Measurements from ENCODE around the gene URB1. TPM values are rescaled to one million over a fixed set of nuclear protein-coding genes. Genes with fewer than 3 reads are reported as not detected.

The URB1 gene
- total and polyA plus RNA-seq, 2 experiments from 2014 or later, result 3.4 to 10.1 TPM

GRCh38 chr21:32329331-32329730, 63.5 kb downstream of the URB1 start:
- H3K9me2 ChIP-seq (replicated peaks; ENCODE audit: insufficient read depth), result no peaks in the 10 kb centered on the region
- no peak overlapping the region for H2AFZ ChIP-seq
- no peak overlapping the region for H3K4me3 ChIP-seq
- H3K79me2 ChIP-seq, result no peaks in the 10 kb centered on the region
- no peak overlapping the region for H3K4me2 ChIP-seq
- TF ChIP-seq EZH2 (IDR thresholded peaks at IDR 0.05; ENCODE audit: borderline replicate concordance), result no peak
- no peak for TF ChIP-seq CTCF (IDR thresholded peaks at IDR 0.05; ENCODE audit: poor library complexity)
- TF ChIP-seq EZH2phosphoT487 (IDR thresholded peaks at IDR 0.05; ENCODE audit: low read depth, severe bottlenecking, unreplicated experiment), result no peak
- H3K27ac ChIP-seq, result no peak overlapping the region
- WGBS (ENCODE audit: low lambda C conversion rate, missing lambda C conversion rate), result 89% methylated on average over 2 of the region's 2 CpGs
- H4K20me1 ChIP-seq (ENCODE audit: insufficient read depth, poor library complexity, severe bottlenecking), result no peaks in the 10 kb centered on the region
- no peak for DNase-seq (ENCODE audit: low spot score)
- no peaks in the 10 kb centered on the region for H3K36me3 ChIP-seq (replicated peaks; ENCODE audit: insufficient read depth, low read depth)
- no peaks in the 10 kb centered on the region for H3K27me3 ChIP-seq
- H3K9me3 ChIP-seq (ENCODE audit: low read depth), result no peaks in the 10 kb centered on the region
- no peaks in the 10 kb centered on the region for H3K4me1 ChIP-seq (ENCODE audit: insufficient read depth)

GRCh38 chr21:32328595-32328994, 64.2 kb downstream of the URB1 start:
- no peaks in the 10 kb centered on the region for H3K9me3 ChIP-seq (ENCODE audit: low read depth)
- H4K20me1 ChIP-seq (ENCODE audit: insufficient read depth, poor library complexity, severe bottlenecking), result no peaks in the 10 kb centered on the region
- H3K27ac ChIP-seq, result no peak overlapping the region
- H3K4me3 ChIP-seq, result no peak overlapping the region
- H3K4me2 ChIP-seq, result no peak overlapping the region
- 85% methylated on average over 3 of the region's 3 CpGs for WGBS (ENCODE audit: low lambda C conversion rate, missing lambda C conversion rate)
- H3K27me3 ChIP-seq, result no peaks in the 10 kb centered on the region
- no peaks in the 10 kb centered on the region for H3K9me2 ChIP-seq (replicated peaks; ENCODE audit: insufficient read depth)
- H3K79me2 ChIP-seq, result no peaks in the 10 kb centered on the region
- no peak for TF ChIP-seq EZH2 (IDR thresholded peaks at IDR 0.05; ENCODE audit: borderline replicate concordance)
- DNase-seq (ENCODE audit: low spot score), result no peak
- H3K4me1 ChIP-seq (ENCODE audit: insufficient read depth), result no peaks in the 10 kb centered on the region
- H2AFZ ChIP-seq, result no peak overlapping the region
- H3K36me3 ChIP-seq (replicated peaks; ENCODE audit: insufficient read depth, low read depth), result no peaks in the 10 kb centered on the region

DNA sequence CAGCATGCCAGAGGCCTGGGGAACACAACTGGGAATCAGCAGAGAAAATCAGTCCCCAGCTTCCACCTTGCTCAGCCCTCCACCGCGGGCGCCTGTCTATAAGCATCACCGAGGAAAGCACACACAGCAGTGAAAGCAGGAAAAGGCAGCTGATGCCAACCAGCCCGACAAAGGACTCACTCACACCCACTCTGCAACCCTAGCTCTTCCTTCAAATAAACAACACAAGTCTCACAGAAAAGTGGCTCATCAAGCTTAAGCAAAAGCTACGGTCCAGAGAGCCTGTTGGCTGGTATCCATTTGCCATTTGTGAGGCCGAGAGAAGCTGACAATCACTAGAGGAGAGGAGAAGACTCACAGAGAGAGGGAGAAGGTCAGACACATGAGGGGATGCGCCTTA, 67.1 kb downstream of the URB1 start:
- no peak for DNase-seq (ENCODE audit: low spot score)
- H3K27ac ChIP-seq, result no peak overlapping the region
- H3K27me3 ChIP-seq, result no peaks in the 10 kb centered on the region
- H2AFZ ChIP-seq, result no peak overlapping the region
- no peaks in the 10 kb centered on the region for H3K9me3 ChIP-seq (ENCODE audit: low read depth)
- 96% methylated on average over 8 of the region's 8 CpGs for WGBS (ENCODE audit: low lambda C conversion rate, missing lambda C conversion rate)
- H3K36me3 ChIP-seq (replicated peaks; ENCODE audit: insufficient read depth, low read depth), result no peaks in the 10 kb centered on the region
- H3K4me1 ChIP-seq (ENCODE audit: insufficient read depth), result no peaks in the 10 kb centered on the region
- TF ChIP-seq EZH2phosphoT487 (IDR thresholded peaks at IDR 0.05; ENCODE audit: low read depth, severe bottlenecking, unreplicated experiment), result no peak
- no peak for TF ChIP-seq EZH2 (IDR thresholded peaks at IDR 0.05; ENCODE audit: borderline replicate concordance)
- TF ChIP-seq CTCF (IDR thresholded peaks at IDR 0.05; ENCODE audit: poor library complexity), result no peak
- no peaks in the 10 kb centered on the region for H3K9me2 ChIP-seq (replicated peaks; ENCODE audit: insufficient read depth)
- no peak overlapping the region for H3K4me2 ChIP-seq
- no peak overlapping the region for H3K4me3 ChIP-seq
- no peaks in the 10 kb centered on the region for H3K79me2 ChIP-seq
- H4K20me1 ChIP-seq (ENCODE audit: insufficient read depth, poor library complexity, severe bottlenecking), result no peaks in the 10 kb centered on the region

DNA sequence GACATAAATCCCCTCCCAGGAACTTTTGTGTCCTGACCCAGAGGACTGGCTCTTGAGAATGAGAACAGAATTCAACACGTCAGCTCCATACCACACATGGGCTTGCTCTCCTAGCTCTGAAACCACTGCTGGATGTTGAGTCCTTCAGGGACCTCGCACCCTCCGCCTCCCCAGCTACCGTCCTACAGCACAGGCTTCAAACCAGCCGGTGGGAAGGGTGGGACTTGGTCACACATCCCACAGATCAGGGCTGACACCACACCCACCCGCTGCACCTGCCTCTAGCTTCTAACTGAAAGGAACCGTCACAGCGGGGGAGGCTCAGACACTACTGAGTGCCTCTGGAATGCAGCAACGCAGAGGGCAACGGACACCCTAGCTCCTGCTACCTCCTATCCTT, 70.1 kb downstream of the URB1 start:
- DNase-seq (ENCODE audit: low spot score), result no peak
- Histone ChIP-seq H3K27me3 (no peaks in the 10 kb centered on the region), H3K4me1 (ENCODE audit: insufficient read depth) (no peaks in the 10 kb centered on the region), H2AFZ (no peak overlapping the region), H3K36me3 (replicated peaks; ENCODE audit: insufficient read depth, low read depth) (no peaks in the 10 kb centered on the region), H3K9me2 (replicated peaks; ENCODE audit: insufficient read depth) (no peaks in the 10 kb centered on the region), H4K20me1 (ENCODE audit: insufficient read depth, poor library complexity, severe bottlenecking) (no peaks in the 10 kb centered on the region), H3K4me2 (no peak overlapping the region), H3K27ac (no peak overlapping the region), H3K9me3 (ENCODE audit: low read depth) (no peaks in the 10 kb centered on the region), H3K79me2 (no peaks in the 10 kb centered on the region), H3K4me3 (no peak overlapping the region)
- WGBS (ENCODE audit: low lambda C conversion rate, missing lambda C conversion rate), result 95% methylated on average over 10 of the region's 10 CpGs
- no peak for TF ChIP-seq EZH2phosphoT487 (IDR thresholded peaks at IDR 0.05; ENCODE audit: low read depth, severe bottlenecking, unreplicated experiment)

All from hepatocyte (in vitro differentiated cells).